Measurements from ENCODE around the gene ANGPTL8. TPM values are rescaled to one million over a fixed set of nuclear protein-coding genes. Genes with fewer than 3 reads are reported as not detected.

Gene ANGPTL8
- total and polyA plus RNA-seq, 2 of the 13 experiments (the other 11 are each of a cell fraction or from before 2014, with no cell fraction given) = 27.3 to 243 TPM

GRCh38 chr19:11195681-11196080 is 43.7 kb upstream of the ANGPTL8 start:
- ChIA-PET CTCF (ENCODE audit: low intra/inter-chr PET ratio, low total read pairs) (no interaction called here), POLR2A (interaction anchor here (0.6 to 1.8 kb wide), 2 partner anchors 52 to 66 kb away, joined by 3 to 5 read pairs; no protein-coding TSS in a partner anchor)
- DNase-seq (ENCODE audit: low spot score) = no peak
- TF ChIP-seq ZNF660 (CRISPR knock-in tag; IDR thresholded peaks at IDR 0.05; ENCODE audit: borderline replicate concordance, low read depth) (no peak), NKX3-1 (CRISPR knock-in tag; IDR thresholded peaks at IDR 0.05) (no peak), ZNF549 (CRISPR knock-in tag; IDR thresholded peaks at IDR 0.05) (no peak), NFATC3 (CRISPR knock-in tag; IDR thresholded peaks at IDR 0.05) (no peak), ZSCAN20 (CRISPR knock-in tag; IDR thresholded peaks at IDR 0.05; ENCODE audit: borderline replicate concordance) (no peak), ZNF124 (CRISPR knock-in tag; IDR thresholded peaks at IDR 0.05) (no peak), RFX5 (IDR thresholded peaks at IDR 0.05; ENCODE audit: low read depth, low read length) (no peak)
- TF ChIP-seq, protein P1, sequence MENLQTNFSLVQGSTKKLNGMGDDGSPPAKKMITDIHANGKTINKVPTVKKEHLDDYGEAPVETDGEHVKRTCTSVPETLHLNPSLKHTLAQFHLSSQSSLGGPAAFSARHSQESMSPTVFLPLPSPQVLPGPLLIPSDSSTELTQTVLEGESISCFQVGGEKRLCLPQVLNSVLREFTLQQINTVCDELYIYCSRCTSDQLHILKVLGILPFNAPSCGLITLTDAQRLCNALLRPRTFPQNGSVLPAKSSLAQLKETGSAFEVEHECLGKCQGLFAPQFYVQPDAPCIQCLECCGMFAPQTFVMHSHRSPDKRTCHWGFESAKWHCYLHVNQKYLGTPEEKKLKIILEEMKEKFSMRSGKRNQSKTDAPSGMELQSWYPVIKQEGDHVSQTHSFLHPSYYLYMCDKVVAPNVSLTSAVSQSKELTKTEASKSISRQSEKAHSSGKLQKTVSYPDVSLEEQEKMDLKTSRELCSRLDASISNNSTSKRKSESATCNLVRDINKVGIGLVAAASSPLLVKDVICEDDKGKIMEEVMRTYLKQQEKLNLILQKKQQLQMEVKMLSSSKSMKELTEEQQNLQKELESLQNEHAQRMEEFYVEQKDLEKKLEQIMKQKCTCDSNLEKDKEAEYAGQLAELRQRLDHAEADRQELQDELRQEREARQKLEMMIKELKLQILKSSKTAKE (CRISPR knock-in tag; IDR thresholded peaks at IDR 0.05; ENCODE audit: borderline replicate concordance) = no peak
- TF ChIP-seq, protein P2, sequence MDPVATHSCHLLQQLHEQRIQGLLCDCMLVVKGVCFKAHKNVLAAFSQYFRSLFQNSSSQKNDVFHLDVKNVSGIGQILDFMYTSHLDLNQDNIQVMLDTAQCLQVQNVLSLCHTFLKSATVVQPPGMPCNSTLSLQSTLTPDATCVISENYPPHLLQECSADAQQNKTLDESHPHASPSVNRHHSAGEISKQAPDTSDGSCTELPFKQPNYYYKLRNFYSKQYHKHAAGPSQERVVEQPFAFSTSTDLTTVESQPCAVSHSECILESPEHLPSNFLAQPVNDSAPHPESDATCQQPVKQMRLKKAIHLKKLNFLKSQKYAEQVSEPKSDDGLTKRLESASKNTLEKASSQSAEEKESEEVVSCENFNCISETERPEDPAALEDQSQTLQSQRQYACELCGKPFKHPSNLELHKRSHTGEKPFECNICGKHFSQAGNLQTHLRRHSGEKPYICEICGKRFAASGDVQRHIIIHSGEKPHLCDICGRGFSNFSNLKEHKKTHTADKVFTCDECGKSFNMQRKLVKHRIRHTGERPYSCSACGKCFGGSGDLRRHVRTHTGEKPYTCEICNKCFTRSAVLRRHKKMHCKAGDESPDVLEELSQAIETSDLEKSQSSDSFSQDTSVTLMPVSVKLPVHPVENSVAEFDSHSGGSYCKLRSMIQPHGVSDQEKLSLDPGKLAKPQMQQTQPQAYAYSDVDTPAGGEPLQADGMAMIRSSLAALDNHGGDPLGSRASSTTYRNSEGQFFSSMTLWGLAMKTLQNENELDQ (CRISPR knock-in tag; IDR thresholded peaks at IDR 0.05; ENCODE audit: borderline replicate concordance) = no peak
- Histone ChIP-seq H3K9ac (ENCODE audit: insufficient read depth, low read depth, low read length) (no peak overlapping the region), H3K27ac (ENCODE audit: extremely low read length, insufficient read depth, low read length) (no peak overlapping the region), H3K4me2 (ENCODE audit: low read depth, low read length) (no peak overlapping the region), H3K4me1 (ENCODE audit: insufficient read depth, low read length) (peaks cover 25% of the 10 kb centered on the region), H3K4me3 (replicated peaks in 1 of 3; ENCODE audit: insufficient read depth in 1 of 3, low read depth in 2 of 3, low read length in 3 of 3) (no peak overlapping the region), H3K9me3 (ENCODE audit: low read length) (no peaks in the 10 kb centered on the region), H3K27me3 (ENCODE audit: control insufficient read depth in 1 of 2, insufficient read depth in 2 of 2, low read length in 2 of 2) (no peaks in the 10 kb centered on the region; a peak in 1 of 5 replicates), H3K36me3 (replicated peaks in 1 of 2; ENCODE audit: control insufficient read depth in 1 of 2, insufficient read depth in 2 of 2, low read length in 2 of 2) (peaks cover 0 to 14% of the 10 kb centered on the region in 2 experiments; a peak in 1 of 5 replicates), H4K20me1 (ENCODE audit: insufficient read depth, low read length) (no peaks in the 10 kb centered on the region), H2AFZ (ENCODE audit: low read length) (no peak overlapping the region), H3K79me2 (ENCODE audit: insufficient read depth, low read length) (no peaks in the 10 kb centered on the region)
- 94% methylated on average over 12 of the region's 12 CpGs for WGBS (ENCODE audit: low lambda C conversion rate)
- in situ Hi-C loops (cut with HindIII; ENCODE audit: extremely low pct_ligation_motif_present, low pct_unique_long_range_greater_than_20kb) (loop anchor here (5.0 kb wide), 1 partner anchor 38 kb away; the partner anchor contains the start of gene SPC24), intact Hi-C loops (cut with micrococcal nuclease; ENCODE audit: unreplicated experiment) (no loop called here)
- BruUV-seq (replicated peaks) = no TSS peak
- no peak for FAIRE-seq
- no peak for ATAC-seq

Measured in HepG2 (cell line).